ENCODE results near the gene AP2A2. TPM values are rescaled to one million over a fixed set of nuclear protein-coding genes. Genes with fewer than 3 reads are reported as not detected.

Gene AP2A2
- 40.6 and 51.8 TPM in 2 replicates for total RNA-seq

GRCh38 chr11:925496-926301, at the start of gene AP2A2:
AP2A2 (plus strand) TSS chr11:925870; CDS start chr11:926022, 152 bp downstream.

GRCh38 chr11:910589-911030, 15.1 kb upstream of the AP2A2 start, which contains the start of gene CHID1:
CHID1 (minus strand) TSS chr11:910810; CDS start chr11:904816, 5,994 bp downstream.

GRCh38 chr11:1036303-1036923, 110.7 kb downstream of the AP2A2 start, which contains the start of gene MUC6:
MUC6 (minus strand) TSS chr11:1036718; CDS start chr11:1036655, 63 bp downstream.

Other genes starting within 250 kb of the AP2A2 start
- gene DEAF1, start 230.6 kb upstream of the AP2A2 start, total RNA-seq, result 33.0 and 50.5 TPM in 2 replicates
- 7.4 and 8.3 TPM in 2 replicates for gene TMEM80, start 230.1 kb upstream of the AP2A2 start, total RNA-seq
- 22.9 and 44.8 TPM in 2 replicates for gene EPS8L2, start 219.6 kb upstream of the AP2A2 start, total RNA-seq
- 135 and 192 TPM in 2 replicates for gene TALDO1, start 178.4 kb upstream of the AP2A2 start, total RNA-seq
- gene GATD1, start 148.4 kb upstream of the AP2A2 start, total RNA-seq, result 26.1 and 44.4 TPM in 2 replicates
- gene CEND1, start 135.8 kb upstream of the AP2A2 start, total RNA-seq, result 0.20 and 0.56 TPM in 2 replicates
- 13.9 and 18.2 TPM in 2 replicates for gene SLC25A22, start 127.6 kb upstream of the AP2A2 start, total RNA-seq
- gene PIDD1, start 120.6 kb upstream of the AP2A2 start, total RNA-seq, result 7.7 and 13.0 TPM in 2 replicates
- 207 and 271 TPM in 2 replicates for gene RPLP2, start 115.9 kb upstream of the AP2A2 start, total RNA-seq
- gene PNPLA2, start 107.0 kb upstream of the AP2A2 start, total RNA-seq, result 35.1 and 43.5 TPM in 2 replicates
- 0.78 and 2.3 TPM in 2 replicates for gene CRACR2B, start 98.0 kb upstream of the AP2A2 start, total RNA-seq
- 1,084 and 1,441 TPM in 2 replicates for gene CD151, start 92.9 kb upstream of the AP2A2 start, total RNA-seq
- 271 and 287 TPM in 2 replicates for gene POLR2L, start 83.3 kb upstream of the AP2A2 start, total RNA-seq
- gene TSPAN4, start 83.0 kb upstream of the AP2A2 start, total RNA-seq, result 213 and 215 TPM in 2 replicates
- 127 and 159 TPM in 2 replicates for gene CHID1, start 15.1 kb upstream of the AP2A2 start, total RNA-seq
- not detected in 2 replicates for gene MUC6, start 110.8 kb downstream of the AP2A2 start, total RNA-seq
- gene MUC2, start 149.0 kb downstream of the AP2A2 start, total RNA-seq, result not detected in 2 replicates
- not detected in 2 replicates for gene MUC5AC, start 232.1 kb downstream of the AP2A2 start, total RNA-seq

All from smooth muscle cell of the pulmonary artery (primary cell).